ENCODE measurements around the gene TMEM238L. TPM values are rescaled to one million over a fixed set of nuclear protein-coding genes. Genes with fewer than 3 reads are reported as not detected.

Gene TMEM238L
- total RNA-seq, 2 experiments from 2014 or later = not detected

DNA sequence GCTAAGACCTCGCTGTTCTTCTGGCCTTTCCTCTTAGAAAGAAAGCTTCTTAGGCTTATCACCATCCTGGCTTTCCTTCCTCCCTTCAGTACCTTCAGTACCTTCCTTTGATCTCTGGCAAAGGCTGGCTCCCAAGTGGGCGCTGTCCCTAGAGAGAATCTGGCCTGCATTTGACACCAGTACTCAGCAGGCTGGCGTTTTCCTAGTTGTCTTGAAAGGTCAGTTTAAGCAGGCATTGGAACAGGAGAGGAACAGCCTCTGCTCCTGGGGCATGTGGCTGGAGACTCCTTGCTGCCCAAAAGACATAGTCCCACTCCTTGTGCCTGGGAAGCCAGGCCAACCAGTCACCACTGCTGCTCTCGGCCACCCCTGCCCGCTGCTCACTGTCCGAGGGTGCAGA lies 34.1 kb downstream of the TMEM238L start:
- ChIA-PET POLR2A (no interaction called here), CTCF (no interaction called here)
- H3K36me3 Mint-ChIP-seq (ENCODE audit: low read depth) = no peaks in the 10 kb centered on the region
- no peak overlapping the region for H3K27ac Mint-ChIP-seq
- H3K9me3 Mint-ChIP-seq = peaks cover 5% of the 10 kb centered on the region
- H3K27ac ChIP-seq (ENCODE audit: low read depth in 1 of 2, low read length in 2 of 2) = no peak overlapping the region
- no peaks in the 10 kb centered on the region for H3K4me1 Mint-ChIP-seq (ENCODE audit: low read depth)
- H3K4me3 Mint-ChIP-seq = no peak overlapping the region
- H3K36me3 ChIP-seq (ENCODE audit: insufficient read depth, low read length) = no peaks in the 10 kb centered on the region
- intact Hi-C loops (cut with DNase I, micrococcal nuclease) = no loop called here
- H3K27me3 Mint-ChIP-seq = no peaks in the 10 kb centered on the region
- H3K4me3 ChIP-seq (ENCODE audit: low read length) = no peak overlapping the region
- DNase-seq = no peak
- no peak for ATAC-seq (ENCODE audit: poor library complexity)
- H3K27me3 ChIP-seq (ENCODE audit: control insufficient read depth in 1 of 2, insufficient read depth in 2 of 2, low read length in 2 of 2) = no peaks in the 10 kb centered on the region
- H3K9me3 ChIP-seq (ENCODE audit: control insufficient read depth in 1 of 2, insufficient read depth in 1 of 2, low read length in 2 of 2) = peaks cover 5 to 13% of the 10 kb centered on the region in 2 experiments
- no peaks in the 10 kb centered on the region for H3K4me1 ChIP-seq (ENCODE audit: insufficient read depth, low read length)
- TF ChIP-seq CTCF (IDR thresholded peaks at IDR 0.05) = no peak

DNA sequence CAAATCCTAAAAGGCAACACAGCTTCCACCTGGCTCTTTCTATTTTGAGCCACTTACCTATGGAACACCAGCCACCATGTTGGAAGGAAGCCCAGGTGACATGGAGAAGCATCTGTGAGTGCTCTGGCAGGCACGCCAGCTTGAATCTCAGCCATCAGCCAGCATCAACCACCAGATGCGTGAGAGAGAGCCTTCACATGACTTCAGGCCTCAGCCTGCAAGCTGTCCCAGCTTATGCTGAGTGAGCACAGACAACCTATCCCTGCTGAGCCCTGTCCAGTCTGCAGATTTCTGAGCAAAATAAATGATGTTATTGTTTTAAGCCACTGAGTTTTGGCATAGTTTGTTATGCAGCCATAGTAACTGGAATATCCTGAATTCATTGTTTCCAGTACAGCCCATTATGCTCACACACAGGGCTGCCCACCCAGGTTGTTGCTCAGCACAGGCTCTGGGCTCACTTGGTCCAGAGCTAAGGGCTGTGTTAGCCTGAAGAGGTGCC lies 35.1 kb downstream of the TMEM238L start:
- DNase-seq (no peak), ATAC-seq (ENCODE audit: poor library complexity) (no peak)
- Histone ChIP-seq H3K4me1 (ENCODE audit: insufficient read depth, low read length) (no peaks in the 10 kb centered on the region), H3K27me3 (ENCODE audit: control insufficient read depth in 1 of 2, insufficient read depth in 2 of 2, low read length in 2 of 2) (no peaks in the 10 kb centered on the region), H3K9me3 (ENCODE audit: control insufficient read depth in 1 of 2, insufficient read depth in 1 of 2, low read length in 2 of 2) (peaks cover 5 to 13% of the 10 kb centered on the region in 2 experiments), H3K4me3 (ENCODE audit: low read length) (no peak overlapping the region), H3K36me3 (ENCODE audit: insufficient read depth, low read length) (no peaks in the 10 kb centered on the region), H3K27ac (ENCODE audit: low read depth in 1 of 2, low read length in 2 of 2) (no peak overlapping the region)
- no peaks in the 10 kb centered on the region for H3K4me1 Mint-ChIP-seq (ENCODE audit: low read depth)
- H3K9me3 Mint-ChIP-seq = peaks cover 5% of the 10 kb centered on the region
- POLR2A ChIA-PET = no interaction called here
- H3K4me3 Mint-ChIP-seq = no peak overlapping the region
- no peak overlapping the region for H3K27ac Mint-ChIP-seq
- no peaks in the 10 kb centered on the region for H3K27me3 Mint-ChIP-seq
- CTCF ChIA-PET = no interaction called here
- H3K36me3 Mint-ChIP-seq (ENCODE audit: low read depth) = no peaks in the 10 kb centered on the region
- no peak for TF ChIP-seq CTCF (IDR thresholded peaks at IDR 0.05)
- intact Hi-C loops (cut with DNase I, micrococcal nuclease) = no loop called here

DNA sequence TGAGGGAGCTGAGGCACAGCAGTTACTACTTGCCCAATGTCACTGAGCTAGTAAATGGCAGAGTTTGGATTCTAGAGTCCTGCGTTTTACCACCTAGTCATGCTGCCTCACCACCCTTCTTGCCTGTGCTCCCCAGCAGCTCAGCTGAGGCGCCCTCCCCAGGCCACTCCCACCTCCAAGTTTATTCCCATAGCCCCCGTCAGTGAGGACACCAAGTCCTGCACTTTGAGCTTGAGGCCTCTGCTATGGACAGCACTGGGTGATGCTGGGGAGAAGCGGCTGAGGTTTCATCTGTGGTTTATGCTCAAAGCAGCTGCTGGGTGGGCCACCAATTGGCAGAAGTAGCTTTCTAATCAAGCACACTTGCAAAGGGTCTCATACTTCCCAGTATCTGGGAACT lies 36.7 kb downstream of the TMEM238L start:
- Mint-ChIP-seq H3K36me3 (ENCODE audit: low read depth) (no peaks in the 10 kb centered on the region), H3K9me3 (peaks cover 5% of the 10 kb centered on the region), H3K4me1 (ENCODE audit: low read depth) (no peaks in the 10 kb centered on the region), H3K27me3 (no peaks in the 10 kb centered on the region), H3K27ac (no peak overlapping the region), H3K4me3 (no peak overlapping the region)
- Histone ChIP-seq H3K4me1 (ENCODE audit: insufficient read depth, low read length) (no peaks in the 10 kb centered on the region), H3K27me3 (ENCODE audit: control insufficient read depth in 1 of 2, insufficient read depth in 2 of 2, low read length in 2 of 2) (no peaks in the 10 kb centered on the region), H3K36me3 (ENCODE audit: insufficient read depth, low read length) (no peaks in the 10 kb centered on the region), H3K4me3 (ENCODE audit: low read length) (no peak overlapping the region), H3K27ac (ENCODE audit: low read depth in 1 of 2, low read length in 2 of 2) (no peak overlapping the region), H3K9me3 (ENCODE audit: control insufficient read depth in 1 of 2, insufficient read depth in 1 of 2, low read length in 2 of 2) (peaks cover 3 to 13% of the 10 kb centered on the region in 2 experiments)
- TF ChIP-seq CTCF (IDR thresholded peaks at IDR 0.05) = no peak
- ChIA-PET POLR2A (no interaction called here), CTCF (no interaction called here)
- ATAC-seq (ENCODE audit: poor library complexity) (no peak), DNase-seq (no peak)
- intact Hi-C loops (cut with DNase I, micrococcal nuclease) = no loop called here
